ENCODE results near the gene SLC12A9. TPM values are rescaled to one million over a fixed set of nuclear protein-coding genes. Genes with fewer than 3 reads are reported as not detected.
"Not testable (repeated sequence)": the region's sequence is repeated elsewhere in the genome, so short reads cannot be mapped to it uniquely, and the experiment has no call there.

Gene SLC12A9, protein sequence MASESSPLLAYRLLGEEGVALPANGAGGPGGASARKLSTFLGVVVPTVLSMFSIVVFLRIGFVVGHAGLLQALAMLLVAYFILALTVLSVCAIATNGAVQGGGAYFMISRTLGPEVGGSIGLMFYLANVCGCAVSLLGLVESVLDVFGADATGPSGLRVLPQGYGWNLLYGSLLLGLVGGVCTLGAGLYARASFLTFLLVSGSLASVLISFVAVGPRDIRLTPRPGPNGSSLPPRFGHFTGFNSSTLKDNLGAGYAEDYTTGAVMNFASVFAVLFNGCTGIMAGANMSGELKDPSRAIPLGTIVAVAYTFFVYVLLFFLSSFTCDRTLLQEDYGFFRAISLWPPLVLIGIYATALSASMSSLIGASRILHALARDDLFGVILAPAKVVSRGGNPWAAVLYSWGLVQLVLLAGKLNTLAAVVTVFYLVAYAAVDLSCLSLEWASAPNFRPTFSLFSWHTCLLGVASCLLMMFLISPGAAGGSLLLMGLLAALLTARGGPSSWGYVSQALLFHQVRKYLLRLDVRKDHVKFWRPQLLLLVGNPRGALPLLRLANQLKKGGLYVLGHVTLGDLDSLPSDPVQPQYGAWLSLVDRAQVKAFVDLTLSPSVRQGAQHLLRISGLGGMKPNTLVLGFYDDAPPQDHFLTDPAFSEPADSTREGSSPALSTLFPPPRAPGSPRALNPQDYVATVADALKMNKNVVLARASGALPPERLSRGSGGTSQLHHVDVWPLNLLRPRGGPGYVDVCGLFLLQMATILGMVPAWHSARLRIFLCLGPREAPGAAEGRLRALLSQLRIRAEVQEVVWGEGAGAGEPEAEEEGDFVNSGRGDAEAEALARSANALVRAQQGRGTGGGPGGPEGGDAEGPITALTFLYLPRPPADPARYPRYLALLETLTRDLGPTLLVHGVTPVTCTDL
- 10 to 100 TPM in 11 of 12 donors, not detected in 1; 11.7 to 38.3 (median 16.3) TPM for polyA plus RNA-seq (ENCODE audit: insufficient read length in 12 of 12)
- long read RNA-seq, donor 1, full-length matches to known transcripts: 1 of 1 reads
- long read RNA-seq, donor 1, partial matches to known transcripts: 0 of 1 reads
- long read RNA-seq, donor 1, other reads (novel, unspliced or antisense): 0 of 1 reads
- long read RNA-seq, donor 2, full-length matches to known transcripts: 5 of 5 reads
- long read RNA-seq, donor 2, partial matches to known transcripts: 0 of 5 reads
- long read RNA-seq, donor 2, other reads (novel, unspliced or antisense): 0 of 5 reads
- long read RNA-seq, donor 3, full-length matches to known transcripts: 1 of 76 reads
- long read RNA-seq, donor 3, partial matches to known transcripts: 56 of 76 reads
- long read RNA-seq, donor 3, other reads (novel, unspliced or antisense): 19 of 76 reads
- long read RNA-seq, donor 4, full-length matches to known transcripts: 1 of 1 reads
- long read RNA-seq, donor 4, partial matches to known transcripts: 0 of 1 reads
- long read RNA-seq, donor 4, other reads (novel, unspliced or antisense): 0 of 1 reads
- long read RNA-seq, donor 5, full-length matches to known transcripts: 4 of 4 reads
- long read RNA-seq, donor 5, partial matches to known transcripts: 0 of 4 reads
- long read RNA-seq, donor 5, other reads (novel, unspliced or antisense): 0 of 4 reads
- long read RNA-seq, donor 6, full-length matches to known transcripts: 2 of 2 reads
- long read RNA-seq, donor 6, partial matches to known transcripts: 0 of 2 reads
- long read RNA-seq, donor 6, other reads (novel, unspliced or antisense): 0 of 2 reads
- long read RNA-seq, donor 7, full-length matches to known transcripts: 3 of 3 reads
- long read RNA-seq, donor 7, partial matches to known transcripts: 0 of 3 reads
- long read RNA-seq, donor 7, other reads (novel, unspliced or antisense): 0 of 3 reads
- long read RNA-seq, donor 8, full-length matches to known transcripts: 3 of 3 reads
- long read RNA-seq, donor 8, partial matches to known transcripts: 0 of 3 reads
- long read RNA-seq, donor 8, other reads (novel, unspliced or antisense): 0 of 3 reads
- long read RNA-seq, donor 9, partial matches to known transcripts: 0 of 1 reads
- long read RNA-seq, donor 9, other reads (novel, unspliced or antisense): 0 of 1 reads
- long read RNA-seq, donor 10, full-length matches to known transcripts: 2 of 2 reads
- long read RNA-seq, donor 10, partial matches to known transcripts: 0 of 2 reads
- long read RNA-seq, donor 10, other reads (novel, unspliced or antisense): 0 of 2 reads
- long read RNA-seq, donor 11, partial matches to known transcripts: 0 of 2 reads
- long read RNA-seq, donor 11, other reads (novel, unspliced or antisense): 0 of 2 reads

DNA sequence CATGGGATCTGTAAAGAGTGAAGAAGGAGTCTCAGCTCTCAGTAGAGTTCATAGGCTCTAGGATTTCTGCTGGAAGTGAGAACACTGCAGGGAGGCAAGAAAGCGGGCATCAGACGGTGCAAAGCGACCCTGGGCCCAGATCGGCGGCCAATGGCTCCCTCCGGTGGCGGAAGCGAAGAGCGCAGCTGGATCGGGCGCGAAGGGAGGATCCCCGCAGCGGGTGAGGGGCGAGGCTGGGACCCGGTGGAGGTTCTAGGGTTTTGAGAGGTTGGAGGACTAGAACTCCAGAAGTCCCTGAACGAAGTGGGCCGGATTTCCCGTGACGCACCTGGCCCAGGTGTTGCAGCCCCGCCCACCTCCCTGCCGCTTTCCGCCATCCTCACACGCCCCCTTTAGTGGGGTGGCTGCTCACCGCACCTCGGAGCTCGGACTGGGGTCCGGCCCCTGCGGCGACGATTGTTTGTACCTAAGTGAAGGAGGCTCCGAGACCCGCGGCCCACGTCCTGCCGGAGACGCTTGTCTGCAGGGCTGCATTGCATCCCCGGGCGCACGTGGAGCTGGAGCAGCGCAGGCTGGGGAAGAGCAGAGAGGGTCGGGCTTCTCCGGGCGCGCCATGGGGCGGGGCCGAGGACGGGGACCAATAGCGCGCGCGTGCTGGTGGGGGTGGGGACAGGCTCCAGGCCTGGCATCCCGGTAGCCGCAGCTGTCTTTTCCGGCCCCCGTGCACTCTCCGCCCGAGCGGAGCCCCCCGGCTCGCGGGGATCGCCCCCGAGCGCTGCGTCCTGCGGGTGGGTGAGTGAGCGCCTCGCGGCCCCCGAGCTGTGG, at the start of gene SLC12A9:
Gene SLC12A9 (plus strand): TSS at position 666 of the 825 bp plus-strand sequence. CDS start 1,485 bp downstream, outside the sequence.
- DNase-seq: peak; percentile 92

DNA sequence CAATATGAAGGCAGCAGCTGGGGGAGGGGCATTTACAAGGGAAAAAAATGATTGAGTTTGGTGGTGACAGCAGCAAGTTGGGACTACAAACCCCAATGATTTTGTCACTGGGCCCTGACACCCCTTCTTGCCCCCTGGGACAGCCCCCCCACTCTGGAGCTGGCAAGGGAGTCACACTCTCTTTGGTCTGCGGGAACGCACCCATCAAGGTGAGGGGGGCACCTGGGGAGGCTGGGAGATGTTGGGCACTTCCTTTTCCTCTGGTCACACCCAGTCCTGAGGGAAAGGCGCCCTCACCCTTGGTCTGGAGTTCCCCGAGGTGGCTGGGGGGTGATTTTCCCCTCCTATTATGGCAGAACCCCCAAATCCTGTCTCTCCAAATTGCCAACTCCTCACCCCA, 49.6 kb upstream of the SLC12A9 start:
- no peak for DNase-seq

DNA sequence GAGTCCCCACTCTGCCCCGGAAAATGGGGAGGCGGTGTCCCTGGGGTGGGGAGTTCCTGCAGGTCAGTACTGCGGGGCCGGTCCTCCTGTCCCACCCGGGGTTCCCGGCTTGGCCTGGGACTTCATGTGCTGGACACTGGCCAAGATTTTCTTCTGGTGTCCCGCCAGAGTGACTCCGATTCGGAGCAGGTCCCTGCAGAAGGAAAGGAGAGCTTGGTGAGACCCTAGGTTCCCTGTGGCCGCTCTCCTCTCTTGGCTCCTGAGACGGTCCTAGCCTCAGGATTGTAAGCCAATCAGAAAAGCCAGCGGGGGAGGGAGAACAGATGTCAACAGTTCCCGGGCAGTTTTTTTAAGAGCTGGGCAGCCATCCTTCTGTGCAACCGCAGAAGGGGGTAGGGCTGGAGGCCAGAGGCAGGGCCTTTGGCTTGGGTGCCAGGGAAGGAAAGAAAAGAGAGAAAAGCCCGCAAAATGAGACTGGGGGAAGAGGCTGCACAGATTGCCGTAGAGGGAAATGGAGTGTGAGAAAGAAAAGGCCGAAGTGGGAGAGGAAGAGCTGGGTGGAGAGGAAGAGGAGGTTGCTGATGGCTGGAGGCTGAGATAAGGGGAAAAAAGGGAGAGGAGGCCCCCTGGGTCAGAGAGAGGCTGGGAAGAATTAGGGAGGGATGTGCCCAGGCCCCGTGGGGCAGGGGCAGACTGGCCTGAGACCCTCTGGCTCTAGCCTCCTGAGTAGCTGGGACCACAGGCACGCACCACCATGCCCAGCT, 48.9 kb upstream of the SLC12A9 start:
- DNase-seq: peak; percentile 75

DNA sequence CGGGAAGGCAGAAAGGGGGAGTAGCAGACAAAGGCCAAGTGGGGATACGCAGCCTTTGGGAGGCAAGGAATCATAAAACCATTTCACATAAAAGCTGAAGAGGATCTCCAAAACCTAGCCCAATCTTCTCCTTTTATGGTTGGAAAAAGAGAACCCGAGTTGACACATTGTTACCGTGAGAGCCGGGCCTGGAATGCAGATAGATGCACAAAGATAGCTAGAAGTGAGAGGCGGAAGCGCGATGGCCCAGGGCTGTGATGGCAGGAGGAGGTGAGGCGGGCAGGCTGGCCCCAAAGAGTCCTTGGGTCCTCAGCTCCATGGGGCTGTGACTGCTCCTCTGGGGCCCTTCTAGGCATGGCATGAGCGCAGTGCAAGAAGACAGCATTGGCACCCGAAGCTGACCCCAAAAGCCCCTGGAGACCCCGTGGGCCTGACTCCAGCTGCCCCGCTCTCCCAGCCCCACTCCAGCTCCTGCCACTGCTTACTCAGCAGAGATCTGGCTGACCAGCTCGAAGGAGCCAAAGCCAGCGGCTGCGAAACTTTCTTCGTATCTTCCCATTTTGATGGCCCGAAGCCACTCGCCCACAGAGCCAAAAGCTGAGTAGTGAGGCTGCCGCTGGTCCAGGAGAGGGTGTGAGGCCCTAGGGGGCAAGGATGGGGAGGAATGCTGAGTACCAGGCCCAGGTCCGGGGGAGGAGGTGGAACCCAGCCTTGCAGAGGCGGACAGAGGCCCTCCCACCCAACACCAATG, 47.7 kb upstream of the SLC12A9 start:
- DNase-seq: no peak

DNA sequence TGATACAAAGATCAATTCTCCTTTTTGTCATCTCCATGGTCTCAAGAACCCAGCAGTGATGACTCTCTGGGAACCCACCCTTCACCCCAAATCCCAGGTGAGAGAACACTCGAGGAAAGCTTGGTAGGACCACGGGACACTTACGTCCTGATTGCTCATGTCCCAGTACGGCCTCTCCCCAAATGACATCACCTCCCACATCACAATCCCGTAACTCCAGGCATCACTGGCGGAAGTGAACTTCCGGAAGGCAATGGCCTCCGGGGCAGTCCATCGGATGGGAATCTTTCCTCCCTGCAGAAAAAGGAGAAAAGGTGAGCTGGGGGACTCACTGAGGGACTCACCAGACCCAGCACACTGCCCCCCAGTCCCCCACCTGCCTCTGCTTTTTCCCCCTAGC, 46.2 kb upstream of the SLC12A9 start:
- DNase-seq: no peak

DNA sequence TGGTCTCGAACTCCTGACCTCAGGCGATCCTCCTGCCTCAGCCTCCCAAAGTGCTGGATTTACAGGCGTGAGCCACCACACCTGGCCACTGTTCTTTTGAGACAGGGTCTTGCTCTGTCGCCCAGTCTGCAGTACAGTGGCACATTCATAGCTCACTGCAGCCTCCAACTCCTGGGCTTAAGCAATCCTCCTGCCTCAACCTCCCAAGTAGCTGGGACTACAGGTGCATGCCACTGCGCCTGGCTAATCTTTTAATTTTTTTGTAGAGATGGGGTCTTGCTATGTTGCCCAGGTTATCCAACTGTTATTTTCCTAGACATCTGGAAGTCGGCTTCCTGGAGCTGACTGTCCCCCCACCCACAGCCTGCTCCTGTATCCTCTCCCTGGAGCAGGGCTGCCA, 45.6 kb upstream of the SLC12A9 start:
- not testable (repeated sequence) for DNase-seq

DNA sequence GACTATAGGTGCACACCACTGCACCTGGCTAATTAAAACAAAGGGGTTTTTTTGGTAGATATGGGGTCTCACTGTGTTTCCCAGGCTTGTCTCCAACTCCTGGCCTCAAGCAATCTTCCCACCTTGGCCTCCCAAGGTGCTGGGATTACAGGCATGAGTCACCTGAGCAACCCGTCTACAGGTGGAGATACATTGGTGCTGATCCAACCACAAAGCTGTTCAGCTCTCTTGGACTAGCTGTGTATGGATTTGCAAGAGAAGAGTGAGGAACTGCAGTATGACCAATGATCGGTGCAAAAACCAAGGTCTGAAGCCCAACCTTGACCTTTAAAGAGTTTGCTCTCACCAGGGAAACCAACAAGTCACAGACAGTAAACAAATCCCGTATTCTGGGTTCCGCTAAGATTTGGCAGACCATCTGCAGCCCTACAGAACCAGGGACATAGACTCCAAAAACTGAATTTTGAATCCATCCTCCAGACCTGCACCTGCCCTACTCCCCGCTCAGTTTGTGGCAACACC, 44.1 kb upstream of the SLC12A9 start:
- no peak for DNase-seq

DNA sequence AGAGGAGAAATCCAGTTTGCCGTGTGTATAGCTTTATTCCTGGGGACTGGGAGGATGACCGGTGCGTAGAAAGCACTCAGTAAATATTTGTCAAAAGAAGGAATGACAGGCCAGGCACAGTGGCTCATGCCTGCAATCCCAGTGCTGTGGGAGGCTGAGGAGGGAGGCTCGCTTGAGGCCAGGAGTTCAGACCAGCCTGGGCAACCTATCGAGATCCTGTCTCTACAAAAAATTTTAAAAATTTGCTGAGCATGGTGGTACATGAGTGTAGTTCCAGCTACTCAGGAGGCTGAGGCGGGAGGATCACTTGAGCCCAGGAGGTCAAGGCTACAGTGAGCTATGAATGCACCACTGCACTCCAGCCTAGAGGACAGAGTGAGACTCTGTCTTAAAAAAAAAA, 41.0 kb upstream of the SLC12A9 start:
- DNase-seq: no peak

DNA sequence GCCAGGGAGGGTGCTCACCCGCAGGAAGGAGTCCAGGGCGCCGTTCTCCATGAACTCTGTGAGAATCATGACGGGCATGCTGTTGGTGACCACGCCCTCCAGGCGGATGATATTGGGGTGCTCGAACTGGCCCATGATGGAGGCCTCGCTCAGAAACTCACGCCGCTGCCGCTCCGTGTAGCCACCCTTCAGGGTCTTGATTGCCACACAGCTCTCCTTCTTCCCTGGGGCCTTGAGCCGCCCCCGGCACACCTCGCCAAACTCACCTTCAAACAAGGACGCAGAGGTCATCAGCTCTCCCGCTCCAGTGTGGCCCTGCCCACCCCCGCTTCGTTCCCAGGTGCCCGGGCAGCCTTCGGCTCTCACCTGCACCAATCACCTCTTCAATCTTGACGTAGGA, 39.8 kb upstream of the SLC12A9 start:
- no peak for DNase-seq

DNA sequence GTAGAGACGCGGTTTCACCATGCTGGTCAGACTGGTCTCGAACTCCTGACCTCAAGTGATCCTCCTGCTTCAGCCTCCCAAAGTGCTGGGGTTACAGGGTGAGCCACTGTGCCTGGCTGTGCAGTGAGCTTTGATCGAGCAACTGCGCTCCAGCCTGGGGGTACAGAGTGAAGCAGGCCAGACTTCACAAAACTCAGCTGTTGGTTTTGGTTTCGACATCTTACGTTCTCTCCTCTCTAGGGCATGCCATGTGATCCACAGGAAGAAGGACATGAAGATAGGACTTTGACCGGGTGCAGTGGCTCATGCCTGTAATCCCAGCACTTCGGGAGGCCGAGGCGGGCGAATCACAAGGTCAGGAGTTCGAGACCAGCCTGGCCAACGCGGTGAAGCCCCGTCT, 36.0 kb upstream of the SLC12A9 start:
- DNase-seq: not testable (repeated sequence)

DNA sequence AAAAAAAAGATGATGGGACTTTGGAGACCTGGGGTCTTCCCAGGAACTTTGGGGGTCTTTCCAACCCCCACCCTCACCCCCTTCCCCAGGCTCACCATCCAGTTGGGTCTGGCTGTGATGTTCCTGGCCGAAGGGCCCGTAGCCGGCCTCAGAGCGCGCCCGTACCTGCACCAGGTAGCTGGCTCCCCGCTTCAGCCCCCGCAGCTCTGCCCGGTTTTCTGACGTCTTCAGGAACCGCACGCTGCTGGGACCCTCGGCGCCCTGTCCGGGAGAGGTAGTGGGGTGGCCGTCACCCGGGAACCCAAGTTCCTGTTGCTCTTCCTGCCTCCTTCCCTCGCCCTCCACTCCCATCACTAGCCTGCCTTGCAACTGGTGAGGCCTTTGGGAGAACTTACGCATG, 35.4 kb upstream of the SLC12A9 start:
- no peak for DNase-seq

DNA sequence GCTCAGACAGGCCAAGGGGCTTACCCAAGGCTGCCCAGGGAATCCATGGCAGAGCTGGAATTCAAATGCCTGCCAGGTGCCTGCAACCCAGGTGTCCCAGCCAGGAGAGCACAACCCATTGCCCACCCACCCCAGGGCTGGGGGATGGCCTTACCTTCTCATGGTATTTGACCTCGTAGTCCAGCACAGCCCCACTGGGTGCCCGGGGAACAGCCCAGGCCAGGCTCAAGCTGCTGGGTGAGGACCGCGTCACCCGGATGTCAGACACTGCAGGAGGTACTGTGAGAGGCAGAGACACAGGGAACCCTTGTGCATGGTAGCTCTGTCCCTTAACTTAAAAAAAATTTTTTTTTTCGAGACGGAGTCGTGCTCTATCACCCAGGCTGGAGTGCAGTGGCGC, 34.1 kb upstream of the SLC12A9 start:
- no peak for DNase-seq

DNA sequence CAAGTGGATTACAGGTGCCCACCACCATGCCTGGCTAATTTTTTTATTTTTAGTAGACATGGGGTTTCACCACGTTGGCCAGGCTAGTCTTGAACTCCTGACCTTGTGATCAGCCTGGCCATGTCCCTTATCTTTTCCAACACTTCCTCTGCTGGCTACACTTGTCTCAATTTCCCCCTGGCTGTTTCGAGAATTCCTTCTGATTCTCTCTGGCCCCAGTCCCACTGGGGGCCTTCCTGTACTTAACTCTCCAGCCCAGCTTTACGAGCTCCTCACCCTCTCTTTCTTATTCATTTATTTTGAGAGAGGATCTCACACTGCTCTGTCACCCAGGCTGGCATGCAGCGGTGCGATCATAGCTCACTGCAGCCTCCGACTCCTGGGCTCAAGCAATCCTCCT, 33.7 kb upstream of the SLC12A9 start:
- DNase-seq: no peak

DNA sequence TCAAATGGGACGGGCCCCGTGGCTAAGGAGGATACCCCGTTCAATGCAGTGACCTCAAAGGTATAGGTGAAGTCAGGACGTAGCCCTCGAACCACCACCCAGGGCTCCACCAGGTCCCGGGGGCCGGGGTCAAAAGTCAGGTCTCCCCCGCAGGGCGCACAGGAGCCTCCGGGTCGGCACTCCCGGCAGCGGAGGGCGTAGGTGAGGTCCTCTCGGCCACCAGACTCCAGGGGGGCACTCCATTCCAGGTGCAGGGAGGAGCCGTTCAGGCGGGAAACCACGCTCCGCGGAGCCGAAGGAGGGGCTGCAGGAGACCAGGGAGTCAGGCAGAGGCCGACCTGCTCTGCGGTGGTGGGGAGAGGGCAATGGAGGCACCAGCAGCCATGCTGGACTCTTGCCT, 32.9 kb upstream of the SLC12A9 start:
- DNase-seq: no peak

DNA sequence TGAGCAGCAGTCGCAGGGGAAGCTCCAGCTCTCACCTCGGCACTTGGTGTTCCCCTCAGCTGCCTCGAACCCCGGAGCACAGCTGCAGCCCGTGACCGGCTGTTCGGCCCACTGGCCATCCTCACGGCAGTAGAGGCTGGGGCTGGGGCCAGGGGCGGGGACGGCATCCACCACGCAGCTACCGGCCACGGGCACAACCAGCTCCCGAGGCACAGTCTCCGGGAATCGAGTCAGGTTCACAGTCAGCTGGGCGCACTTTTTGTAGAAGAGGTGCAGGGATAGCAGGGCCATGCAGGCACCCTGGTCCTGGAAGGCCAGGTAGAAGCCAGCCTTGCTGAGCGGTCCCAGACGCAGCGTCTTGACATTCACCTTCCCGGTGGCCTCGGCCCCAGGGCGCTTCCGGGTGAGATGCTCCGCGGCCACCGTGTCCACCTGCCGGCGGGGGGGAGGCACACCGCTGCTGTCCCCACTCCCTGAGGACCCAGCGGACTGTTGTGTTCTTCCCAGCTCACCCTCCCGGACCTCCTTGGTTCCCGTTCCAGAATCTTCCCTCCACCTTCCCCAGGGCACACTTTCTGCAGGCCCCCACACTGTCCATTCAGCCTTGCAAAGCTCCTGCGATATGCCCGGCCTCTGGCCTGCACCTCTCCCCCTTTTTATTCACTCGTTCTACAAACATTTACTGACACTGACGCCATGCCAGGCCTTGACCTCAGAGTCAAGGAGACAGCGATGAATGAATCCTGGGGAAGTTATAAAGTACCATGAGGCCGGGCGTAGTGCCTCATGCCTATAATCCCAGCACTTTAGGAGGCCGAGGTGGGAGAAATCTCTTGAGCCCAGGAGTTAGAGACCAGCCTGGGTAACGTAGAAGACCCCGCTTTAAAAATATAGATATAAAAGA, 30.0 kb upstream of the SLC12A9 start:
- no peak for DNase-seq

DNA sequence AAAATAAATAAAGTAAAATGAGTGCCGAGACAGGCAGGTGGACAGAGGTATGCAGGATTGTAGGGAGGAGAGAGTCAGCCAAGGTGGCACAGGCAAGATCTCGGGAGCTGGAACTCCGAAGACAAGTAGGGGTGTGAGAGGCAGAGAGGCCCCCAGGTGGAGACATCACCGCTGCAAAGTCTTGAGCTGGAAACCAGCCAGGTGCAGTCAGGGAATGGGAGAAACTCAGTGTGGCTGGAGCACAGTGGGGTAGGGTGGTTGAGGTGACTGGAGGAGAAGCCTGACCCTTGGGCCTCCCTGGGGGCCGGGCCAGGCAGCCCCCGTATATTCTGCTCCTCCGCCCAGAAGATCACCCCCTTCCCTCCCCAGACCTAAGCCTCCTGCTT, 29.4 kb upstream of the SLC12A9 start:
- DNase-seq: no peak
